Small intestine (tissue), 7 donors: ENCODE results near the gene NOL6. TPM values are rescaled to one million over a fixed set of nuclear protein-coding genes. Genes with fewer than 3 reads are reported as not detected.
"Not testable (repeated sequence)": the region's sequence is repeated elsewhere in the genome, so short reads cannot be mapped to it uniquely, and the experiment has no call there.

Source experiments
- DNase-seq, 2 donors: peaks; one replicate each; pipeline versions ENCODE4 v3.0.0 to v3.0.0-alpha.2; 2013
- FAIRE-seq: peaks from 2 replicates; lab custom pipeline; 2012; peaks lifted over from hg19 to GRCh38; lab: Jason Lieb, UNC
- H3K27ac ChIP-seq, 3 donors: one replicate each; pipeline ENCODE4 v1.5.1; 2013; ENCODE audit warnings: low read length in 2 of 3, mild to moderate bottlenecking in 2 of 3, control low read depth in 1 of 3, inconsistent platforms in 1 of 3, low read depth in 1 of 3, moderate library complexity in 1 of 3
- H3K27me3 ChIP-seq, 3 donors: one replicate each; pipeline ENCODE4 v1.6.1; 2013; ENCODE audit warnings: low read length in 3 of 3, inconsistent platforms in 1 of 3; ENCODE audit not compliant: control insufficient read depth in 3 of 3, insufficient read depth in 3 of 3
- H3K36me3 ChIP-seq, 3 donors: one replicate each; pipeline ENCODE4 v1.6.1; 2013; ENCODE audit warnings: low read length in 3 of 3, inconsistent platforms in 1 of 3, low read depth in 1 of 3, mild to moderate bottlenecking in 1 of 3, moderate library complexity in 1 of 3; ENCODE audit not compliant: control insufficient read depth in 3 of 3, insufficient read depth in 2 of 3
- H3K4me1 ChIP-seq, 3 donors: one replicate each; pipeline ENCODE4 v1.6.1; 2013; ENCODE audit warnings: low read length in 2 of 3, inconsistent platforms in 1 of 3, low read depth in 1 of 3, mild to moderate bottlenecking in 1 of 3, moderate library complexity in 1 of 3; ENCODE audit not compliant: control insufficient read depth in 3 of 3, insufficient read depth in 2 of 3
- H3K4me3 ChIP-seq, 3 donors: one replicate each; pipeline ENCODE4 v1.5.1; 2013; ENCODE audit warnings: low read length in 3 of 3, control low read depth in 1 of 3, inconsistent platforms in 1 of 3, low read depth in 1 of 3, mild to moderate bottlenecking in 1 of 3, moderate library complexity in 1 of 3
- H3K9me3 ChIP-seq, 2 donors: one replicate each; pipeline ENCODE4 v1.6.1; 2013; ENCODE audit warnings: low read depth in 1 of 2, low read length in 1 of 2; ENCODE audit not compliant: control insufficient read depth in 2 of 2, insufficient read depth in 1 of 2
- WGBS, 3 donors: extraction: QIAGEN DNeasy Blood & Tissue Kit; methylation state at CpG; one replicate each; pipeline ENCODE4 v1.1.7; 2013; 5-methylcytosine and 5-hydroxymethylcytosine counted together
- polyA plus RNA-seq, 4 donors: library from polyadenylated mRNA; stranded (reverse) in 3 of 4; unstranded in 1 of 4; fragments of 200-250 nt in 3 of 4; fragments of 120-200 nt in 1 of 4; gene quantifications; one replicate each; pipeline versions ENCODE4 v1.2.1 to v1.2.3, GENCODE V29; 2013
- donor health status: healthy with polysubstance abuse.
- donor health status: control.
- donor health status: control.
- donor health status: Bipolar disorder and iron deficiency.
- donor health status: healthy.

The NOL6 gene
- polyA plus RNA-seq, 4 donors = 8.5 to 19.6 (median 14.7) TPM

- H3K27ac ChIP-seq = no peak overlapping the region
- H3K4me3 ChIP-seq = no peak overlapping the region
- no peak for DNase-seq
- no peaks in the 10 kb centered on the region for H3K36me3 ChIP-seq
- WGBS, 3 donors = 27 to 55% (median 36%) methylated on average over 1 of the region's 1 CpG
- peaks cover 0 to 2% of the 10 kb centered on the region in 2 donors for H3K9me3 ChIP-seq
- peaks cover 0 to 24% (median 13%) of the 10 kb centered on the region in 3 donors for H3K4me1 ChIP-seq
- no peaks in the 10 kb centered on the region for H3K27me3 ChIP-seq
- FAIRE-seq = no peak
These were observed 42.8 kb downstream of the NOL6 start for GRCh38 chr9:33430942-33431341.

DNA sequence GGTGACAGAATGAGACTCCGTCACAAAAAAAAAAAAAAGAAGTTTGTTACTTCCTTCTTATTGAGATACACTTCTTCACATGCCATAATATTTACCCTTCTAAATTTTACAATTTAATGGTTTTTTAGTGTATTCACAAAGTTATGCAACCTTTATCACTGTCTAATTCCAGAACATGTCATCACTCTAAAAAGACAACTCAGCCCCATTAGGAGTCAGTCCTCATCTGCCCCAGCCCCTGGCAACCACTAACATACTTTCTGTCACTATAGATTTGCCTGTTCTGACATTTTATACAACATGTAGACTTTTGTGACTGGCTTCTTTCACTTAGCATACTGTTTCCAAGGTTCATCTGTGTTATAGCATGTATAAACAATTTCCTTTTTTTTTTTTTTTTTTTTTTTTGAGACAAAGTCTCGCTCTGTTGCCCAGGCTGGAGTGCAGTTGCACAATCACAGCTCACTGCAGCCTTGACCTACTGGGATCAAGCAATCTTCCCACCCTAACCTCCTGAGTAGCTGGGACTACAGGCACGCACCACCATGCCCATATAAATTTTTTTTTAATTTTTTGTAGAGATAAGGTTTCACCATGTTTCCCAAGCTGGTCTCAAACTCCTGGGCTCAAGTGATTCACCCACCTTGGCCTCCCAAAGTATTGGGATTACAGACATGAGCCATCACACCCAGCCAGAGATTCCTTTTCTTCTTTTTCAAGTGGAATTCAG lies 44.3 kb downstream of the NOL6 start:
- no peak overlapping the region for H3K4me3 ChIP-seq
- peaks cover 0 to 2% of the 10 kb centered on the region in 2 donors for H3K9me3 ChIP-seq
- WGBS, 3 donors = 64 to 77% (median 72%) methylated on average over 3 of the region's 3 CpGs
- H3K27ac ChIP-seq = no peak overlapping the region
- FAIRE-seq = no peak
- peaks cover 0 to 9% (median 4%) of the 10 kb centered on the region in 3 donors for H3K4me1 ChIP-seq
- no peaks in the 10 kb centered on the region for H3K27me3 ChIP-seq
- DNase-seq = no peak
- H3K36me3 ChIP-seq = no peaks in the 10 kb centered on the region

DNA sequence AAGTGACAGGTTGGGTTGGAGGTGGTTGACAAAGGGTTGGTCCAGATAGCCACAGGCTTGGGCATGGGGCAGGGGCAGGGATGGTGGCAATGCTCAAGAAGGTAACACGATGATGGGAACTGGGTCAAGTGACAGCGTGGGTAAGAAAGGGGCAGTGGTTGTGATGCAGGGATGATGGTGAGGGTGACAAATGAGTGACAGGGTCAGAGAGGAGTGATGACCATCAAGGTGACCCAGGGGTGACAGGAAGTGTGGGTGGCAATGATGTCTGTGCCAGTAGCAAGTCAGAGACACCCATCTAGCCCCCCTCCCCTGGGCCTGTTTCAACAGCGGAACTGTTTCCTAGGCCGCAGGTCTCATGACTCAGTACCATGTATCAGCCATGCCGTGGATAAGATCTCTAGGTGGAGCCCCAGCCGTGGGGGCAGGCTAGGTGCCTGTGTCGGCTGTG lies 46.9 kb downstream of the NOL6 start:
- FAIRE-seq (no peak), DNase-seq (no peak)
- Histone ChIP-seq H3K9me3 (peaks cover 0 to 2% of the 10 kb centered on the region in 2 donors), H3K27me3 (no peaks in the 10 kb centered on the region), H3K4me1 (no peaks in the 10 kb centered on the region), H3K36me3 (no peaks in the 10 kb centered on the region), H3K27ac (no peak overlapping the region), H3K4me3 (no peak overlapping the region)
- WGBS, 3 donors = 82 to 92% (median 92%) methylated on average over 7 of the region's 7 CpGs

DNA sequence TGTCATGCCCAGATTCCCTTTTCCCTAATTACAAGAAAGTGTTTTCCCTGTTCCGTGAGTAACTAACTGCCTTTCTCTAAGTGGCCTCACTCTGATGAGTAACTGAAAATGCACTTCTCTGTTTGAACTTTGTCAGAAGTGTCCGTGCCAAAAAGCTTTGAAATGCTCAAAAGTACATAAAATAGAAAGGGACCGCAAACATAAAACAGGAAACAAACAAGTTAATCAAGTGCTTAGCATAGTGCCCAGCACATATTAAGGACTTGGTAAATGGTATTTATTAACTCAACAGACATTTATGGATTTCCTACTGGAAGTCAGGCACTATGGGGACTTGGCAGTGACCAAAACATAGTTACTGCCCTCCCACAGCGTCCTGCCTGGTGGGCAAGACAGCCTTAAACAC lies 48.6 kb downstream of the NOL6 start:
- Histone ChIP-seq H3K4me1 (no peaks in the 10 kb centered on the region), H3K27me3 (no peaks in the 10 kb centered on the region), H3K27ac (no peak overlapping the region), H3K9me3 (peaks cover 0 to 2% of the 10 kb centered on the region in 2 donors), H3K36me3 (no peaks in the 10 kb centered on the region), H3K4me3 (no peak overlapping the region)
- DNase-seq (no peak), FAIRE-seq (no peak)
- 25 to 86% (median 60%) methylated on average over 4 of the region's 4 CpGs for WGBS, 3 donors

- 95 to 98% (median 97%) methylated on average over 6 of the region's 6 CpGs for WGBS, 3 donors
- H3K36me3 ChIP-seq, H3K9me3 ChIP-seq, FAIRE-seq, H3K27me3 ChIP-seq, H3K4me1 ChIP-seq, H3K4me3 ChIP-seq, H3K27ac ChIP-seq, DNase-seq: not testable (repeated sequence)
These were observed 49.2 kb downstream of the NOL6 start for GRCh38 chr9:33424492-33424891.

DNA sequence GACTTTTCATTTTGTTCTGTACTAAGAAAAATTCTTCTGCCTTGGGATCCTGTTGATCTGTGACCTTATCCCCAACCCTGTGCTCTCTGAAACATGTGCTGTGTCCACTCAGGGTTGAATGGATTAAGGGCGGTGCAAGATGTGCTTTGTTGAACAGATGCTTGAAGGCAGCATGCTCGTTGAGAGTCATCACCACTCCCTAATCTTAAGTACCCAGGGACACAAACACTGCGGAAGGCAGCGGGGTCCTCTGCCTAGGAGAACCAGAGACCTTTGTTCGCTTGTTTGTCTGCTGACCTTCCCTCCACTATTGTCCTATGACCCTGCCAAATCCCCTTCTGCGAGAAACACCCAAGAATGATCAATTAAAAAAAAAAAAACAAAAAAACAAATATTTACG lies 49.7 kb downstream of the NOL6 start:
- FAIRE-seq, H3K36me3 ChIP-seq, H3K9me3 ChIP-seq, H3K4me1 ChIP-seq, H3K27me3 ChIP-seq, H3K27ac ChIP-seq, DNase-seq, H3K4me3 ChIP-seq: not testable (repeated sequence)
- WGBS, 3 donors = 71 to 80% (median 78%) methylated on average over 7 of the region's 7 CpGs

DNA sequence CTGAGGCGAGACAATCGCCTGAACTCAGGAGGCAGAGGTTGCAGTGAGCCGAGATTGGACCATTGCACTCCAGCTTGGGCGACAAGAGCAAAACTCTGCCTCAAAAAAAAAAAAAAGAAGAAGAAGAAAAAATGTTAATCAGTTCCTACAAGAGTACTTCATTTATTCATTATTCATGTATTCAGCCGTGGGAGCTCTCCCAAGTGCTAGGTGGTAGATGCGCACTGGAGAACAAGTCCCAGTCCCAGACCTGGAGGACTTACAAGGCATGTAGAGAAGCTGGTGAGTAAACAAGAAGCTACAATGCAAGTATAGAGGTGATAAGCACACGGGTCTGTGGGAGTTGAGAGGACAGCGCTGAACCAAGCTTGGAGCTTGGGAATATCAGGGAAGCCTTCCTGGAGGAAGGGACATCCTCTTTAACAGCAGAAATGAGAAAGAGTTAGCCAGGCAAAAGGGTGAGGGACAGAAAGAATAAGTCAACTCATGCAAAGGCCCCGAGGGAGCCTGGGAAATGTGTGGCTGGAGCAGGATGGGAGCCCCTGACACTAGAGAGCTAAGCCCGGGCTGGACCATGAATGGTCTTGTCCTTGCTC lies 53.9 kb downstream of the NOL6 start:
- Histone ChIP-seq H3K27ac (no peak overlapping the region), H3K27me3 (no peaks in the 10 kb centered on the region), H3K4me3 (no peak overlapping the region), H3K4me1 (peaks cover 0 to 16% (median 8%) of the 10 kb centered on the region in 3 donors), H3K36me3 (no peaks in the 10 kb centered on the region), H3K9me3 (no peaks in the 10 kb centered on the region)
- DNase-seq = no peak
- 75 to 78% (median 77%) methylated on average over 10 of the region's 10 CpGs for WGBS, 3 donors
- no peak for FAIRE-seq

DNA sequence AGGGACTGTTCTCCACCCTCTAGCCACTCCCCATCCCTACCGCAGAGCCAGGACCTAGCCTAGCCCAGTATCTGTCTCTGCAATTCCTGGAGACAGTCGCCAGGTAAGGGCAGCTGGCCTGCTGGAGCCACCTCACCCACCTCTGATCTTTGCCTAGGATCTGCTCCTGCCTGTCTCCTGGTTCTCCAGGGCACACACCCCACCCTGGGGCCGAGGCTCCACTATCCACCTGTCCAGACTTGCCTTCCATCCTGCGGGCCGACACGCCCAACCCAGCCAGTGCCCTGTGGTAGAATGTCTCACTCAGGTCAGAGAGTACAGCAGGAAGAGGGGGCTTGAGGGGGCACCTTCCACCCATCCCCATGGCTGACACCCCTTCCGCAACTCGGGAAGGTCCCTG lies 55.6 kb downstream of the NOL6 start:
- 51 to 78% (median 69%) methylated on average over 8 of the region's 8 CpGs for WGBS, 3 donors
- Histone ChIP-seq H3K27ac (no peak overlapping the region), H3K4me3 (no peak overlapping the region), H3K27me3 (no peaks in the 10 kb centered on the region), H3K4me1 (peaks cover 0 to 21% (median 8%) of the 10 kb centered on the region in 3 donors), H3K36me3 (no peaks in the 10 kb centered on the region), H3K9me3 (no peaks in the 10 kb centered on the region)
- DNase-seq (peak in 1 of 2 donors; percentile 54), FAIRE-seq (no peak)
